ENCODE measurements around the gene APP. TPM values are rescaled to one million over a fixed set of nuclear protein-coding genes. Genes with fewer than 3 reads are reported as not detected.

Gene APP
- total and polyA plus RNA-seq, 2 experiments from 2014 or later = 55.7 to 316 TPM

DNA sequence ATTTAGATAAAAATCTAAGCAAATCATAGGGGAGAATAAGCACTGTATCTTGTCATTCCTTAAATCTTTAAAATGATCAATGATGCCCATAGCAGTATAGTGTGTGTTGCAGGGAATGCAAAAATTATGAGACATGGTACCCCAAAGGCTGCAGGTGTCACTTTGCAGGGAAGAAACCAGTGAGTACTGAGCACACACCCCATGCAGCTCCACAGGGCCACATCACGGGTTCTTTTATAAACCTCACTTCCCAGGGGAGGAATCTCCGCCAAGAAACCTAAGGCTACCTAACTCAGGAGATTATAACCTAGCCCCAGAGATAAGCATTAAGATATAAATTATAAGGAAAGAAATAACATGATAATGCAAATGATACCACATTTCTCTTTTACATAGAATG, 115.6 kb downstream of the APP start:
- no peaks in the 10 kb centered on the region for H3K4me1 ChIP-seq (ENCODE audit: insufficient read depth)
- no peak overlapping the region for H3K4me3 ChIP-seq
- WGBS (ENCODE audit: low lambda C conversion rate, missing lambda C conversion rate) = 41% methylated on average over 2 of the region's 2 CpGs
- H4K20me1 ChIP-seq (ENCODE audit: insufficient read depth, poor library complexity, severe bottlenecking) = no peaks in the 10 kb centered on the region
- no peak overlapping the region for H2AFZ ChIP-seq
- no peak overlapping the region for H3K27ac ChIP-seq
- no peak overlapping the region for H3K4me2 ChIP-seq
- no peaks in the 10 kb centered on the region for H3K36me3 ChIP-seq (replicated peaks; ENCODE audit: insufficient read depth, low read depth)
- H3K27me3 ChIP-seq = no peaks in the 10 kb centered on the region
- peaks cover 58% of the 10 kb centered on the region for H3K79me2 ChIP-seq
- no peaks in the 10 kb centered on the region for H3K9me2 ChIP-seq (replicated peaks; ENCODE audit: insufficient read depth)
- TF ChIP-seq EZH2 (IDR thresholded peaks at IDR 0.05; ENCODE audit: borderline replicate concordance) (no peak), EZH2phosphoT487 (IDR thresholded peaks at IDR 0.05; ENCODE audit: low read depth, severe bottlenecking, unreplicated experiment) (no peak)
- TF ChIP-seq, protein P1, sequence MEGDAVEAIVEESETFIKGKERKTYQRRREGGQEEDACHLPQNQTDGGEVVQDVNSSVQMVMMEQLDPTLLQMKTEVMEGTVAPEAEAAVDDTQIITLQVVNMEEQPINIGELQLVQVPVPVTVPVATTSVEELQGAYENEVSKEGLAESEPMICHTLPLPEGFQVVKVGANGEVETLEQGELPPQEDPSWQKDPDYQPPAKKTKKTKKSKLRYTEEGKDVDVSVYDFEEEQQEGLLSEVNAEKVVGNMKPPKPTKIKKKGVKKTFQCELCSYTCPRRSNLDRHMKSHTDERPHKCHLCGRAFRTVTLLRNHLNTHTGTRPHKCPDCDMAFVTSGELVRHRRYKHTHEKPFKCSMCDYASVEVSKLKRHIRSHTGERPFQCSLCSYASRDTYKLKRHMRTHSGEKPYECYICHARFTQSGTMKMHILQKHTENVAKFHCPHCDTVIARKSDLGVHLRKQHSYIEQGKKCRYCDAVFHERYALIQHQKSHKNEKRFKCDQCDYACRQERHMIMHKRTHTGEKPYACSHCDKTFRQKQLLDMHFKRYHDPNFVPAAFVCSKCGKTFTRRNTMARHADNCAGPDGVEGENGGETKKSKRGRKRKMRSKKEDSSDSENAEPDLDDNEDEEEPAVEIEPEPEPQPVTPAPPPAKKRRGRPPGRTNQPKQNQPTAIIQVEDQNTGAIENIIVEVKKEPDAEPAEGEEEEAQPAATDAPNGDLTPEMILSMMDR (IDR thresholded peaks at IDR 0.05; ENCODE audit: poor library complexity) = no peak
- H3K9me3 ChIP-seq (ENCODE audit: low read depth) = no peaks in the 10 kb centered on the region
- no peak for DNase-seq (ENCODE audit: low spot score)

DNA sequence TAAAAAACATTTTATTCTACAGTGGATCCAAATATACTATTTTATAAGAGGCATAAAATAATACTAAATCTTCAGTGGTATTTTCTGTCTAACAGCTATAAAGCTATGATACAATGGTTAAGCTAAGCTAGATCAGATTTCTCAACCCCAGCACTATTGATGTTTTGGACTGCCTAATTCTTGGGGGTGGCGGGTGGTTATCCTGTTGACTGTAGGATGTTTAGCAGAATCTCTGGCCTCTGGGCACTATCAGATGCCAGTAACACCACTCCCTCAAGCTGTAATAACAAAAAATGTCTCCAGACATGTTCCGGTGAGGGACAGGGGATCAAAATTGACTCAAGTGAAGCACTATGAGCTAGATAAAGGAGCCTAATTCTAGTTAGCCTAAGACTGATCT, 118.5 kb downstream of the APP start:
- no peaks in the 10 kb centered on the region for H3K9me3 ChIP-seq (ENCODE audit: low read depth)
- no peaks in the 10 kb centered on the region for H3K36me3 ChIP-seq (replicated peaks; ENCODE audit: insufficient read depth, low read depth)
- no peaks in the 10 kb centered on the region for H3K27me3 ChIP-seq
- WGBS (ENCODE audit: low lambda C conversion rate, missing lambda C conversion rate) = 91% methylated on average over 2 of the region's 2 CpGs
- H3K4me2 ChIP-seq = no peak overlapping the region
- no peak for DNase-seq (ENCODE audit: low spot score)
- H4K20me1 ChIP-seq (ENCODE audit: insufficient read depth, poor library complexity, severe bottlenecking) = no peaks in the 10 kb centered on the region
- H3K4me1 ChIP-seq (ENCODE audit: insufficient read depth) = no peaks in the 10 kb centered on the region
- H3K4me3 ChIP-seq = no peak overlapping the region
- H2AFZ ChIP-seq = no peak overlapping the region
- peaks cover 34% of the 10 kb centered on the region for H3K79me2 ChIP-seq
- H3K27ac ChIP-seq = no peak overlapping the region
- TF ChIP-seq EZH2phosphoT487 (IDR thresholded peaks at IDR 0.05; ENCODE audit: low read depth, severe bottlenecking, unreplicated experiment) (no peak), EZH2 (IDR thresholded peaks at IDR 0.05; ENCODE audit: borderline replicate concordance) (no peak)
- TF ChIP-seq, protein P1 (IDR thresholded peaks at IDR 0.05; ENCODE audit: poor library complexity) = no peak
- H3K9me2 ChIP-seq (replicated peaks; ENCODE audit: insufficient read depth) = no peaks in the 10 kb centered on the region

DNA sequence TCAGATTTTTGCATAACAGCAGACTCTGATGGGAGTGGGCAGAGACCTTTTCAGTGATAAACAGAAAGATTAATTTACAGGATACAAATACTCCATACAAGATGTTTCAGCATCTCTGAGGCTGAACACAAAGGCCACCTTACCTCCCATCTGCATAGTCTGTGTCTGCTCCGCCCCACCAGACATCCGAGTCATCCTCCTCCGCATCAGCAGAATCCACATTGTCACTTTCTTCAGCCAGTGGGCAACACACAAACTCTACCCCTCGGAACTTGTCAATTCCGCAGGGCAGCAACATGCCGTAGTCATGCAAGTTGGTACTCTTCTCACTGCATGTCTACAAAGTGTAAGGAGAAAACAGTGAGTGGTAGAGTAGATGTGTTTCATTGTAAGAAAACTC, 119.7 kb downstream of the APP start:
- Histone ChIP-seq H3K27me3 (no peaks in the 10 kb centered on the region), H4K20me1 (ENCODE audit: insufficient read depth, poor library complexity, severe bottlenecking) (no peaks in the 10 kb centered on the region), H3K4me1 (ENCODE audit: insufficient read depth) (no peaks in the 10 kb centered on the region), H3K4me2 (no peak overlapping the region), H3K9me2 (replicated peaks; ENCODE audit: insufficient read depth) (no peaks in the 10 kb centered on the region), H2AFZ (no peak overlapping the region), H3K27ac (no peak overlapping the region), H3K36me3 (replicated peaks; ENCODE audit: insufficient read depth, low read depth) (no peaks in the 10 kb centered on the region), H3K79me2 (peaks cover 24% of the 10 kb centered on the region), H3K4me3 (no peak overlapping the region), H3K9me3 (ENCODE audit: low read depth) (no peaks in the 10 kb centered on the region)
- DNase-seq (ENCODE audit: low spot score) = no peak
- 97% methylated on average over 6 of the region's 6 CpGs for WGBS (ENCODE audit: low lambda C conversion rate, missing lambda C conversion rate)
- TF ChIP-seq EZH2phosphoT487 (IDR thresholded peaks at IDR 0.05; ENCODE audit: low read depth, severe bottlenecking, unreplicated experiment) (no peak), EZH2 (IDR thresholded peaks at IDR 0.05; ENCODE audit: borderline replicate concordance) (no peak)
- TF ChIP-seq, protein P1 (IDR thresholded peaks at IDR 0.05; ENCODE audit: poor library complexity) = no peak

DNA sequence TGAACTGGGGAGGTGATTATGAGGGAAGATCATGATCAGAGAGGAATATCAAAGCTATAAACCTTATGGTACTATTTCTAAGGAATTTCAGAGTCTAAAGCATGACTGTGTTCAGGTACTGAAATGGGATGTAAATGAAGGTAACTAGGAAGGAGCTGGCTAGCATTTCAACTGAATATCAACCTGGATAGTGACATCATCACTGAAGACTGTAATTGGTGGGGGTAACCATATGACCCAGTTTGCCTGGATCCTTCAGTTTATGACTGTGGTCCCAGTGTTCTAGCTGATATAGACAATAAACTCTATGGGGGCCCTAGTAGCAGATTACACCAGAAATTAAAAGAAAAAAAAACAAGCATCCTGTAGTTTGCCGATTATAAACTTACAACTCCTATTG, 120.8 kb downstream of the APP start:
- no peak overlapping the region for H2AFZ ChIP-seq
- WGBS (ENCODE audit: low lambda C conversion rate, missing lambda C conversion rate) = 100% methylated on average over 1 of the region's 1 CpG
- H3K4me1 ChIP-seq (ENCODE audit: insufficient read depth) = no peaks in the 10 kb centered on the region
- H3K36me3 ChIP-seq (replicated peaks; ENCODE audit: insufficient read depth, low read depth) = no peaks in the 10 kb centered on the region
- H4K20me1 ChIP-seq (ENCODE audit: insufficient read depth, poor library complexity, severe bottlenecking) = no peaks in the 10 kb centered on the region
- H3K9me3 ChIP-seq (ENCODE audit: low read depth) = no peaks in the 10 kb centered on the region
- peaks cover 14% of the 10 kb centered on the region for H3K79me2 ChIP-seq
- H3K4me3 ChIP-seq = no peak overlapping the region
- H3K27me3 ChIP-seq = no peaks in the 10 kb centered on the region
- no peak overlapping the region for H3K4me2 ChIP-seq
- DNase-seq (ENCODE audit: low spot score) = no peak
- no peaks in the 10 kb centered on the region for H3K9me2 ChIP-seq (replicated peaks; ENCODE audit: insufficient read depth)
- TF ChIP-seq, protein P1 (IDR thresholded peaks at IDR 0.05; ENCODE audit: poor library complexity) = no peak
- TF ChIP-seq EZH2 (IDR thresholded peaks at IDR 0.05; ENCODE audit: borderline replicate concordance) (no peak), EZH2phosphoT487 (IDR thresholded peaks at IDR 0.05; ENCODE audit: low read depth, severe bottlenecking, unreplicated experiment) (no peak)
- H3K27ac ChIP-seq = no peak overlapping the region
